HEK293 (cell line): ENCODE measurements around the gene HLA-DQA1.

ENCODE experiments used
- ELK4 ChIP-seq: IDR thresholded peaks from 2 replicates; pipeline ENCODE4 v1.6.1; 2011; ENCODE audit warnings: mild to moderate bottlenecking, low read depth, low read length, borderline replicate concordance
- OVOL3 ChIP-seq: fragments of 450-650 bp; formaldehyde crosslinking; IDR thresholded peaks from 2 replicates; pipeline ENCODE4 v1.5.1; 2016; ENCODE audit warnings: missing biosample characterization, missing genetic modification characterization
- ZNF707 ChIP-seq: fragments of 450-650 bp; formaldehyde crosslinking; IDR thresholded peaks from 2 replicates; pipeline ENCODE4 v1.5.1; 2016; ENCODE audit warnings: missing biosample characterization, missing genetic modification characterization
- TF ChIP-seq, protein P1 (sequence below): fragments of 450-650 bp; formaldehyde crosslinking; IDR thresholded peaks from 2 replicates; pipeline ENCODE4 v1.5.1; 2016; ENCODE audit warnings: missing biosample characterization, missing genetic modification characterization
- TF ChIP-seq, protein P2 (sequence below): sonication (generic); formaldehyde crosslinking; IDR thresholded peaks from 2 replicates; pipeline ENCODE4 v1.8.1; 2022; ENCODE audit warnings: mild to moderate bottlenecking, moderate library complexity, missing genetic modification reagents

GRCh38 chr6:32659856-32660595 is 22.8 kb downstream of the HLA-DQA1 start:
- TF ChIP-seq, protein P1, sequence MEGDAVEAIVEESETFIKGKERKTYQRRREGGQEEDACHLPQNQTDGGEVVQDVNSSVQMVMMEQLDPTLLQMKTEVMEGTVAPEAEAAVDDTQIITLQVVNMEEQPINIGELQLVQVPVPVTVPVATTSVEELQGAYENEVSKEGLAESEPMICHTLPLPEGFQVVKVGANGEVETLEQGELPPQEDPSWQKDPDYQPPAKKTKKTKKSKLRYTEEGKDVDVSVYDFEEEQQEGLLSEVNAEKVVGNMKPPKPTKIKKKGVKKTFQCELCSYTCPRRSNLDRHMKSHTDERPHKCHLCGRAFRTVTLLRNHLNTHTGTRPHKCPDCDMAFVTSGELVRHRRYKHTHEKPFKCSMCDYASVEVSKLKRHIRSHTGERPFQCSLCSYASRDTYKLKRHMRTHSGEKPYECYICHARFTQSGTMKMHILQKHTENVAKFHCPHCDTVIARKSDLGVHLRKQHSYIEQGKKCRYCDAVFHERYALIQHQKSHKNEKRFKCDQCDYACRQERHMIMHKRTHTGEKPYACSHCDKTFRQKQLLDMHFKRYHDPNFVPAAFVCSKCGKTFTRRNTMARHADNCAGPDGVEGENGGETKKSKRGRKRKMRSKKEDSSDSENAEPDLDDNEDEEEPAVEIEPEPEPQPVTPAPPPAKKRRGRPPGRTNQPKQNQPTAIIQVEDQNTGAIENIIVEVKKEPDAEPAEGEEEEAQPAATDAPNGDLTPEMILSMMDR (tag by site-specific recombination): no peak
- TF ChIP-seq OVOL3 (tag by site-specific recombination) (no peak), ELK4 (no peak), ZNF707 (tag by site-specific recombination) (no peak)
- TF ChIP-seq, protein P2, sequence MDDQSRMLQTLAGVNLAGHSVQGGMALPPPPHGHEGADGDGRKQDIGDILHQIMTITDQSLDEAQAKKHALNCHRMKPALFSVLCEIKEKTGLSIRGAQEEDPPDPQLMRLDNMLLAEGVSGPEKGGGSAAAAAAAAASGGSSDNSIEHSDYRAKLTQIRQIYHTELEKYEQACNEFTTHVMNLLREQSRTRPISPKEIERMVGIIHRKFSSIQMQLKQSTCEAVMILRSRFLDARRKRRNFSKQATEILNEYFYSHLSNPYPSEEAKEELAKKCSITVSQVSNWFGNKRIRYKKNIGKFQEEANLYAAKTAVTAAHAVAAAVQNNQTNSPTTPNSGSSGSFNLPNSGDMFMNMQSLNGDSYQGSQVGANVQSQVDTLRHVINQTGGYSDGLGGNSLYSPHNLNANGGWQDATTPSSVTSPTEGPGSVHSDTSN (CRISPR knock-in tag): no peak
